HepG2 (cell line): Measurements from ENCODE around the gene KAZN. TPM values are rescaled to one million over a fixed set of nuclear protein-coding genes. Genes with fewer than 3 reads are reported as not detected.
A peak's percentile ranks its signal among the peaks of the same experiment; 100 is the strongest.

Experiments used
- ATAC-seq: fragments of 200-7000 bp; cut with Tn5 transposase; 3 replicates; pipeline ENCODE4 v1.9.1; 2020; ENCODE audit warnings: mild to moderate bottlenecking, moderate library complexity
- BruUV-seq: library from RNA; stranded (reverse); fragments of 400-500 nt; replicated peaks from 2 replicates; lab custom pipeline; 2021; lab: Mats Ljungman, UMichigan
- CTCF ChIA-PET: fragments of 300-600 bp; formaldehyde crosslinking; extraction: SDS; loops from one replicate; lab custom pipeline; 2021; ENCODE audit warnings: low total read pairs, inconsistent platforms, low intra/inter-chr PET ratio; lab: Yijun Ruan, JAX
- POLR2A ChIA-PET: fragments of 350-600 bp; sonication (Branson Sonifier 250); formaldehyde crosslinking; loops from one replicate; lab custom pipeline; 2020; ENCODE audit warnings: antibody characterized with exemption, inconsistent platforms; lab: Yijun Ruan, JAX
- DNase-seq: peaks from one replicate; pipeline ENCODE4 v3.0.0-alpha.2; 2015; ENCODE audit warnings: low spot score
- FAIRE-seq: peaks from 3 replicates; lab custom pipeline; 2011; peaks lifted over from hg19 to GRCh38; lab: Jason Lieb, UNC
- H2AFZ ChIP-seq: one replicate; pipeline ENCODE4 v1.6.1; 2011; ENCODE audit warnings: low read length, inconsistent platforms
- H3K27ac ChIP-seq: fragments of 300-600 bp; 3 replicates; pipeline ENCODE4 v1.8.0; 2011; ENCODE audit warnings: mixed run types, mild to moderate bottlenecking, mixed read lengths, low read length, inconsistent platforms; ENCODE audit not compliant: insufficient read depth; ENCODE audit errors: extremely low read length
- H3K27me3 ChIP-seq, 2 experiments: fragments of 200-600 bp in 1 of 2; 2 replicates in 1 of 2; 3 replicates in 1 of 2; pipeline versions ENCODE4 v1.6.0 to v1.8.0; 2011; ENCODE audit warnings: low read length in 2 of 2, mild to moderate bottlenecking in 2 of 2, moderate library complexity in 2 of 2, inconsistent platforms in 1 of 2; ENCODE audit not compliant: insufficient read depth in 2 of 2, control insufficient read depth in 1 of 2
- H3K36me3 ChIP-seq, 2 experiments: fragments of 200-600 bp in 1 of 2; replicated peaks in 1 of 2; 2 replicates in 1 of 2; 3 replicates in 1 of 2; pipeline versions ENCODE4 v1.5.1 to v1.8.0; 2011; ENCODE audit warnings: low read length in 2 of 2, inconsistent platforms in 1 of 2; ENCODE audit not compliant: insufficient read depth in 2 of 2, control insufficient read depth in 1 of 2
- H3K4me1 ChIP-seq: 2 replicates; pipeline ENCODE4 v1.5.1; 2012; ENCODE audit warnings: low read length, inconsistent platforms; ENCODE audit not compliant: insufficient read depth
- H3K4me2 ChIP-seq: 2 replicates; pipeline ENCODE4 v1.6.0; 2011; ENCODE audit warnings: low read depth, low read length, inconsistent platforms
- H3K4me3 ChIP-seq, 3 experiments: fragments of 200-600 bp in 1 of 3; sonication (generic), shearing (Covaris generic) in 1 of 3; replicated peaks in 1 of 3; 2 replicates each; pipeline ENCODE4 v1.5.1; 2011 to 2016; ENCODE audit warnings: low read length in 3 of 3, inconsistent platforms in 2 of 3, low read depth in 2 of 3, mild to moderate bottlenecking in 2 of 3, control low read depth in 1 of 3, mixed read lengths in 1 of 3; ENCODE audit not compliant: insufficient read depth in 1 of 3
- H3K79me2 ChIP-seq: one replicate; pipeline ENCODE4 v1.6.1; 2011; ENCODE audit warnings: low read length, inconsistent platforms; ENCODE audit not compliant: insufficient read depth
- H3K9ac ChIP-seq: 2 replicates; pipeline ENCODE4 v1.6.0; 2011; ENCODE audit warnings: mild to moderate bottlenecking, low read depth, low read length, inconsistent platforms; ENCODE audit not compliant: insufficient read depth
- H3K9me3 ChIP-seq: 2 replicates; pipeline ENCODE4 v1.5.1; 2012; ENCODE audit warnings: mild to moderate bottlenecking, low read length
- H4K20me1 ChIP-seq: 2 replicates; pipeline ENCODE4 v1.6.0; 2011; ENCODE audit warnings: inconsistent platforms, mild to moderate bottlenecking, low read length, moderate library complexity; ENCODE audit not compliant: insufficient read depth
- CBFB ChIP-seq: sonication (generic); formaldehyde crosslinking; IDR thresholded peaks from 2 replicates; pipeline ENCODE4 v1.4.0; 2020; ENCODE audit warnings: missing genetic modification reagents
- EP300 ChIP-seq, 3 experiments: sonication (generic) in 1 of 3; formaldehyde crosslinking in 1 of 3; IDR thresholded peaks; 2 replicates each; pipeline versions ENCODE4 v1.5.1 to v1.6.1; 2011 to 2020; ENCODE audit warnings: low read depth in 2 of 3, low read length in 2 of 3, borderline replicate concordance in 1 of 3, improper control_type of control experiment in 1 of 3, mild to moderate bottlenecking in 1 of 3, missing genetic modification reagents in 1 of 3, moderate library complexity in 1 of 3
- ETV5 ChIP-seq: IDR thresholded peaks from 2 replicates; pipeline ENCODE4 v1.6.1; 2018; ENCODE audit warnings: missing biosample characterization, missing genetic modification reagents, inconsistent platforms, borderline replicate concordance
- FIP1L1 ChIP-seq: fragments of 200-400 bp; formaldehyde crosslinking; IDR thresholded peaks from 2 replicates; pipeline ENCODE4 v1.6.1; 2018; ENCODE audit warnings: low read depth, mild to moderate bottlenecking, low read length, moderate library complexity, borderline replicate concordance; ENCODE audit not compliant: insufficient read depth
- KDM3A ChIP-seq: IDR thresholded peaks from 2 replicates; pipeline ENCODE4 v1.6.1; 2018; ENCODE audit warnings: low read depth, missing compliant biosample characterization
- MATR3 ChIP-seq: sonication (generic); formaldehyde crosslinking; IDR thresholded peaks from 2 replicates; pipeline ENCODE4 v1.4.0; 2020; ENCODE audit warnings: missing genetic modification reagents
- MAX ChIP-seq: IDR thresholded peaks from 2 replicates; pipeline ENCODE4 v1.6.1; 2012; ENCODE audit warnings: inconsistent platforms
- MYNN ChIP-seq: sonication (generic); formaldehyde crosslinking; IDR thresholded peaks from 2 replicates; pipeline ENCODE4 v1.4.0; 2020; ENCODE audit warnings: mild to moderate bottlenecking, low read depth, missing genetic modification reagents
- POLR2G ChIP-seq: fragments of 200-400 bp; formaldehyde crosslinking; IDR thresholded peaks from 2 replicates; pipeline ENCODE4 v1.6.1; 2018; ENCODE audit warnings: mild to moderate bottlenecking, low read depth, low read length, moderate library complexity
- ZFP36 ChIP-seq: fragments of 150-350 bp; IDR thresholded peaks from 2 replicates; pipeline ENCODE4 v1.6.1; 2018; ENCODE audit warnings: borderline replicate concordance, low read length, low read depth; ENCODE audit not compliant: partially characterized antibody
- ZFP37 ChIP-seq: sonication (generic); formaldehyde crosslinking; IDR thresholded peaks from 2 replicates; pipeline ENCODE4 v1.4.0; 2020; ENCODE audit warnings: missing genetic modification reagents, borderline replicate concordance
- ZMYM2 ChIP-seq: sonication (generic); formaldehyde crosslinking; IDR thresholded peaks from 2 replicates; pipeline ENCODE4 v1.8.0; 2022; ENCODE audit warnings: mild to moderate bottlenecking, missing genetic modification reagents
- ZNF460 ChIP-seq: sonication (generic); formaldehyde crosslinking; IDR thresholded peaks from 2 replicates; pipeline ENCODE4 v1.5.1; 2020; ENCODE audit warnings: missing genetic modification reagents, mild to moderate bottlenecking, borderline replicate concordance
- ZNF501 ChIP-seq: sonication (generic); formaldehyde crosslinking; IDR thresholded peaks from 2 replicates; pipeline ENCODE4 v1.5.1; 2020; ENCODE audit warnings: mild to moderate bottlenecking, moderate library complexity, missing genetic modification reagents
- ZNF563 ChIP-seq: sonication (generic); formaldehyde crosslinking; IDR thresholded peaks from 2 replicates; pipeline ENCODE4 v1.8.0; 2022; ENCODE audit warnings: mild to moderate bottlenecking, moderate library complexity, missing genetic modification reagents
- ZNF605 ChIP-seq: sonication (generic); formaldehyde crosslinking; IDR thresholded peaks from 2 replicates; pipeline ENCODE4 v1.8.0; 2022; ENCODE audit warnings: mild to moderate bottlenecking, missing genetic modification reagents
- ZNF616 ChIP-seq: sonication (generic); formaldehyde crosslinking; IDR thresholded peaks from 2 replicates; pipeline ENCODE4 v1.5.0; 2020; ENCODE audit warnings: low read depth, mild to moderate bottlenecking, missing genetic modification reagents
- ZNF83 ChIP-seq: sonication (generic); formaldehyde crosslinking; IDR thresholded peaks from 2 replicates; pipeline ENCODE4 v1.4.0; 2020; ENCODE audit warnings: missing genetic modification reagents, mild to moderate bottlenecking, borderline replicate concordance
- ZSCAN9 ChIP-seq: IDR thresholded peaks from 2 replicates; pipeline ENCODE4 v1.6.1; 2016; ENCODE audit warnings: borderline replicate concordance
- WGBS: methylation state at CpG from one replicate; pipeline ENCODE4 v1.1.6; 2017; ENCODE audit warnings: low lambda C conversion rate; 5-methylcytosine and 5-hydroxymethylcytosine counted together
- in situ Hi-C: cut with HindIII; loops from 2 replicates; pipeline ENCODE4 v1.10.0; 2017; ENCODE audit warnings: low pct_unique_long_range_greater_than_20kb; ENCODE audit not compliant: extremely low pct_ligation_motif_present
- intact Hi-C: fragments of 100-400 bp; cut with micrococcal nuclease; formaldehyde crosslinking; loops from one replicate; pipeline ENCODE4 v1.10.0; 2022; ENCODE audit not compliant: unreplicated experiment
- polyA plus RNA-seq, 8 experiments: library from polyadenylated mRNA; depleted of rRNA in 3 of 8; stranded (reverse) in 7 of 8; unstranded in 1 of 8; fragments of >200 nt; fragmentation: Illumina TruSeq in 4 of 8; extraction: Trizol in 4 of 8; gene quantifications; 2 replicates each; pipeline versions ENCODE4 v1.2.1 to v1.2.3, GENCODE V29; 2011 to 2016; ENCODE audit warnings: low read depth in 4 of 8, missing spikeins in 1 of 8, mixed read lengths in 1 of 8; ENCODE audit not compliant: insufficient read depth in 1 of 8
- total RNA-seq, 5 experiments: library from RNA; depleted of rRNA; stranded (reverse); fragments of >200 nt; fragmentation: Illumina TruSeq; extraction: Trizol; gene quantifications; 2 replicates each; pipeline ENCODE4 v1.2.3, GENCODE V29; 2016; ENCODE audit warnings: low read depth in 1 of 5
- TF ChIP-seq, protein P1 (sequence below): sonication (generic); formaldehyde crosslinking; IDR thresholded peaks from 2 replicates; pipeline ENCODE4 v1.4.0; 2020; ENCODE audit warnings: missing genetic modification reagents, mild to moderate bottlenecking, borderline replicate concordance
- TF ChIP-seq, protein P2 (sequence below): sonication (generic); formaldehyde crosslinking; IDR thresholded peaks from 2 replicates; pipeline ENCODE4 v1.9.0; 2021; ENCODE audit warnings: missing genetic modification reagents, borderline replicate concordance

KAZN gene
- total and polyA plus RNA-seq, 2 of the 13 experiments (the other 11 are each of a cell fraction or from before 2014, with no cell fraction given), result 10.4 to 13.5 TPM

- Histone ChIP-seq H3K27ac (peak overlapping the region; percentile 86), H3K4me2 (peak overlapping the region; percentile 65), H3K4me1 (peaks cover 98% of the 10 kb centered on the region), H2AFZ (no peak overlapping the region), H3K79me2 (peaks cover 62% of the 10 kb centered on the region), H4K20me1 (no peaks in the 10 kb centered on the region), H3K27me3 (no peaks in the 10 kb centered on the region), H3K4me3 (peak overlapping the region in 1 of 3 experiments; percentile 51; a peak in 1 of 6 replicates), H3K36me3 (peaks cover 3 to 12% of the 10 kb centered on the region in 2 experiments; a peak in 3 of 5 replicates), H3K9ac (peak overlapping the region; percentile 49), H3K9me3 (no peaks in the 10 kb centered on the region)
- CTCF ChIA-PET, result no interaction called here
- DNase-seq, result peak; percentile 54
- BruUV-seq, result no TSS peak
- 46% methylated on average over 6 of the region's 7 CpGs for WGBS
- intact Hi-C loops (no loop called here), in situ Hi-C loops (no loop called here)
- no peak for FAIRE-seq
- peak; percentile 23 for ATAC-seq
- POLR2A ChIA-PET, result interaction anchor here (1.1 to 6.0 kb wide), 10 partner anchors 8 to 85 kb away, joined by 3 to 109 read pairs (median 4); no protein-coding TSS in a partner anchor
- TF ChIP-seq ZNF460, result no peak
- TF ChIP-seq ETV5 (CRISPR knock-in tag), result 0 out of 2 replicates have a peak, but pooled peaks have one; percentile 23
- TF ChIP-seq FIP1L1, result no peak
- TF ChIP-seq ZNF501 (CRISPR knock-in tag), result 0 out of 2 replicates have a peak, but pooled peaks have one; percentile 6
- TF ChIP-seq POLR2G, result no peak
- no peak for TF ChIP-seq ZFP36
- TF ChIP-seq ZFP37 (CRISPR knock-in tag), result no peak
- TF ChIP-seq ZNF605 (CRISPR knock-in tag), result no peak
- TF ChIP-seq CBFB, result no peak
- TF ChIP-seq MYNN (CRISPR knock-in tag), result no peak
- TF ChIP-seq ZMYM2 (CRISPR knock-in tag), result no peak
- 0 out of 2 replicates have a peak, but pooled peaks have one; percentile 30 for TF ChIP-seq ZNF563
- 0 out of 2 replicates have a peak, but pooled peaks have one; percentile 15 for TF ChIP-seq MAX
- TF ChIP-seq, protein P1, sequence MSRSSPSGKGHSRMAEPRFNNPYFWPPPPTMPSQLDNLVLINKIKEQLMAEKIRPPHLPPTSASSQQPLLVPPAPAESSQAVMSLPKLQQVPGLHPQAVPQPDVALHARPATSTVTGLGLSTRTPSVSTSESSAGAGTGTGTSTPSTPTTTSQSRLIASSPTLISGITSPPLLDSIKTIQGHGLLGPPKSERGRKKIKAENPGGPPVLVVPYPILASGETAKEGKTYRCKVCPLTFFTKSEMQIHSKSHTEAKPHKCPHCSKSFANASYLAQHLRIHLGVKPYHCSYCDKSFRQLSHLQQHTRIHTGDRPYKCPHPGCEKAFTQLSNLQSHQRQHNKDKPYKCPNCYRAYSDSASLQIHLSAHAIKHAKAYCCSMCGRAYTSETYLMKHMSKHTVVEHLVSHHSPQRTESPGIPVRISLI (CRISPR knock-in tag), result 0 out of 2 replicates have a peak, but pooled peaks have one; percentile 32
- 0 out of 2 replicates have a peak, but pooled peaks have one; percentile 55 for TF ChIP-seq ZNF83 (CRISPR knock-in tag)
- TF ChIP-seq ZSCAN9, result 0 out of 2 replicates have a peak, but pooled peaks have one; percentile 17
- no peak for TF ChIP-seq KDM3A (CRISPR knock-in tag)
- TF ChIP-seq EP300 (IDR thresholded peaks at IDR 0.05; ENCODE audit: low read depth in 2 of 2, low read length in 2 of 2), result no peak
- no peak for TF ChIP-seq EP300 (CRISPR knock-in tag; IDR thresholded peaks at IDR 0.05; ENCODE audit: borderline replicate concordance)
- TF ChIP-seq, protein P2, sequence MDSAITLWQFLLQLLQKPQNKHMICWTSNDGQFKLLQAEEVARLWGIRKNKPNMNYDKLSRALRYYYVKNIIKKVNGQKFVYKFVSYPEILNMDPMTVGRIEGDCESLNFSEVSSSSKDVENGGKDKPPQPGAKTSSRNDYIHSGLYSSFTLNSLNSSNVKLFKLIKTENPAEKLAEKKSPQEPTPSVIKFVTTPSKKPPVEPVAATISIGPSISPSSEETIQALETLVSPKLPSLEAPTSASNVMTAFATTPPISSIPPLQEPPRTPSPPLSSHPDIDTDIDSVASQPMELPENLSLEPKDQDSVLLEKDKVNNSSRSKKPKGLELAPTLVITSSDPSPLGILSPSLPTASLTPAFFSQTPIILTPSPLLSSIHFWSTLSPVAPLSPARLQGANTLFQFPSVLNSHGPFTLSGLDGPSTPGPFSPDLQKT, result no peak
- no peak for TF ChIP-seq MATR3 (CRISPR knock-in tag)
- no peak for TF ChIP-seq ZNF616 (CRISPR knock-in tag)
These were observed 341.9 kb downstream of the KAZN start for GRCh38 chr1:14940285-14940870.
